Loucy (cell line): ENCODE measurements around the gene ALDH1A3.

ENCODE experiments used
- EZH2phosphoT487 ChIP-seq: fragments of 200-600 bp; IDR thresholded peaks from 2 replicates; pipeline ENCODE4 v1.6.1; 2018; ENCODE audit warnings: antibody characterized with exemption, mild to moderate bottlenecking, moderate library complexity, borderline replicate concordance
- TF ChIP-seq, protein P1 (sequence below): fragments of 200-600 bp; sonication (generic); conservative IDR thresholded peaks from 2 replicates; pipeline ENCODE4 v1.5.1; 2014; ENCODE audit warnings: mild to moderate bottlenecking, antibody characterized with exemption, low read length

- TF ChIP-seq, protein P1, sequence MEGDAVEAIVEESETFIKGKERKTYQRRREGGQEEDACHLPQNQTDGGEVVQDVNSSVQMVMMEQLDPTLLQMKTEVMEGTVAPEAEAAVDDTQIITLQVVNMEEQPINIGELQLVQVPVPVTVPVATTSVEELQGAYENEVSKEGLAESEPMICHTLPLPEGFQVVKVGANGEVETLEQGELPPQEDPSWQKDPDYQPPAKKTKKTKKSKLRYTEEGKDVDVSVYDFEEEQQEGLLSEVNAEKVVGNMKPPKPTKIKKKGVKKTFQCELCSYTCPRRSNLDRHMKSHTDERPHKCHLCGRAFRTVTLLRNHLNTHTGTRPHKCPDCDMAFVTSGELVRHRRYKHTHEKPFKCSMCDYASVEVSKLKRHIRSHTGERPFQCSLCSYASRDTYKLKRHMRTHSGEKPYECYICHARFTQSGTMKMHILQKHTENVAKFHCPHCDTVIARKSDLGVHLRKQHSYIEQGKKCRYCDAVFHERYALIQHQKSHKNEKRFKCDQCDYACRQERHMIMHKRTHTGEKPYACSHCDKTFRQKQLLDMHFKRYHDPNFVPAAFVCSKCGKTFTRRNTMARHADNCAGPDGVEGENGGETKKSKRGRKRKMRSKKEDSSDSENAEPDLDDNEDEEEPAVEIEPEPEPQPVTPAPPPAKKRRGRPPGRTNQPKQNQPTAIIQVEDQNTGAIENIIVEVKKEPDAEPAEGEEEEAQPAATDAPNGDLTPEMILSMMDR = no peak
- no peak for TF ChIP-seq EZH2phosphoT487
Measured at GRCh38 chr15:100900136-100900794, 20.6 kb downstream of the ALDH1A3 start.
